WTC11 (cell line): ENCODE data around the gene RIGI. TPM values are rescaled to one million over a fixed set of nuclear protein-coding genes. Genes with fewer than 3 reads are reported as not detected.
A peak's percentile ranks its signal among the peaks of the same experiment; 100 is the strongest.

Experiments used
- ATAC-seq: fragments of 200-7000 bp; cut with Tn5 transposase; 2 replicates; pipeline ENCODE4 v1.10.0; 2021; ENCODE audit warnings: mild to moderate bottlenecking, moderate library complexity
- CTCF ChIA-PET: fragments of 300-600 bp; sonication (Branson Sonifier 250); formaldehyde crosslinking; loops from one replicate; lab custom pipeline; 2021; ENCODE audit warnings: antibody characterized with exemption; lab: Charles Lee
- POLR2A ChIA-PET: fragments of 350-600 bp; sonication (Branson Sonifier 250); formaldehyde crosslinking; loops from one replicate; lab custom pipeline; 2021; ENCODE audit warnings: antibody characterized with exemption; lab: Charles Lee
- DNase-seq: peaks from one replicate; pipeline ENCODE4 v3.0.0; 2021; ENCODE audit warnings: low spot score
- H3K27ac Mint-ChIP-seq: 2 replicates; pipeline ENCODE4 v1.8.0; 2021; ENCODE audit warnings: mixed read lengths
- H3K27me3 Mint-ChIP-seq: 2 replicates; pipeline ENCODE4 v1.8.0; 2021; ENCODE audit warnings: low read depth, mild to moderate bottlenecking, moderate library complexity, mixed read lengths
- H3K36me3 Mint-ChIP-seq: 2 replicates; pipeline ENCODE4 v1.8.0; 2021; ENCODE audit warnings: mixed read lengths
- H3K4me1 Mint-ChIP-seq: 2 replicates; pipeline ENCODE4 v1.8.0; 2022; ENCODE audit warnings: mixed read lengths
- H3K4me3 Mint-ChIP-seq: 2 replicates; pipeline ENCODE4 v1.8.0; 2021; ENCODE audit warnings: mild to moderate bottlenecking, moderate library complexity, mixed read lengths
- H3K9me3 Mint-ChIP-seq: 2 replicates; pipeline ENCODE4 v1.8.0; 2021; ENCODE audit warnings: mixed read lengths
- ATF3 ChIP-seq: sonication (generic); formaldehyde crosslinking; conservative IDR thresholded peaks from 2 replicates; pipeline ENCODE4 v1.8.1; 2022; ENCODE audit warnings: mild to moderate bottlenecking, missing genetic modification reagents
- ATF6 ChIP-seq: sonication (generic); formaldehyde crosslinking; IDR thresholded peaks from 2 replicates; pipeline ENCODE4 v1.8.1; 2023; ENCODE audit warnings: mild to moderate bottlenecking, missing genetic modification reagents
- CREB1 ChIP-seq: sonication (generic); formaldehyde crosslinking; IDR thresholded peaks from 2 replicates; pipeline ENCODE4 v1.8.0; 2023; ENCODE audit warnings: mild to moderate bottlenecking, missing genetic modification reagents
- ERG ChIP-seq: fragments of 250-450 bp; sonication (Bioruptor Pico); IDR thresholded peaks from 2 replicates; pipeline ENCODE4 v1.8.0; 2021; ENCODE audit warnings: mild to moderate bottlenecking
- HMGXB4 ChIP-seq: sonication (generic); formaldehyde crosslinking; IDR thresholded peaks from 2 replicates; pipeline ENCODE4 v1.8.1; 2023; ENCODE audit warnings: mild to moderate bottlenecking, moderate library complexity, missing genetic modification reagents
- JAZF1 ChIP-seq: fragments of 250-450 bp; sonication (Bioruptor Pico); IDR thresholded peaks from 2 replicates; pipeline ENCODE4 v1.9.0; 2021; ENCODE audit warnings: moderate library complexity, mild to moderate bottlenecking, inconsistent platforms
- JUN ChIP-seq: sonication (generic); formaldehyde crosslinking; IDR thresholded peaks from 2 replicates; pipeline ENCODE4 v1.8.0; 2023; ENCODE audit warnings: mild to moderate bottlenecking, missing genetic modification reagents
- MAX ChIP-seq: sonication (generic); formaldehyde crosslinking; IDR thresholded peaks from 2 replicates; pipeline ENCODE4 v1.8.0; 2022; ENCODE audit warnings: mild to moderate bottlenecking, missing genetic modification reagents
- NR3C1 ChIP-seq: sonication (generic); formaldehyde crosslinking; conservative IDR thresholded peaks from 2 replicates; pipeline ENCODE4 v1.8.1; 2023; ENCODE audit warnings: low read depth, mild to moderate bottlenecking, missing genetic modification reagents
- PREB ChIP-seq: sonication (generic); formaldehyde crosslinking; IDR thresholded peaks from 2 replicates; pipeline ENCODE4 v1.8.1; 2022; ENCODE audit warnings: mild to moderate bottlenecking, missing genetic modification reagents, moderate library complexity, borderline replicate concordance
- PRRX2 ChIP-seq: fragments of 250-450 bp; sonication (Bioruptor Pico); IDR thresholded peaks from 2 replicates; pipeline ENCODE4 v1.8.0; 2021; ENCODE audit warnings: mild to moderate bottlenecking
- RELA ChIP-seq: sonication (generic); formaldehyde crosslinking; IDR thresholded peaks from 2 replicates; pipeline ENCODE4 v1.8.1; 2022; ENCODE audit warnings: missing genetic modification reagents, mild to moderate bottlenecking, borderline replicate concordance
- SMAD4 ChIP-seq: sonication (generic); formaldehyde crosslinking; IDR thresholded peaks from 2 replicates; pipeline ENCODE4 v1.8.0; 2022; ENCODE audit warnings: mild to moderate bottlenecking, missing genetic modification reagents
- SOX15 ChIP-seq: fragments of 250-450 bp; sonication (Bioruptor Pico); IDR thresholded peaks from 2 replicates; pipeline ENCODE4 v1.9.0; 2021; ENCODE audit warnings: mild to moderate bottlenecking
- TCF7 ChIP-seq: sonication (generic); formaldehyde crosslinking; IDR thresholded peaks from 2 replicates; pipeline ENCODE4 v1.8.0; 2022; ENCODE audit warnings: mild to moderate bottlenecking, low read depth, missing genetic modification reagents, moderate library complexity
- USF1 ChIP-seq: sonication (generic); formaldehyde crosslinking; IDR thresholded peaks from 2 replicates; pipeline ENCODE4 v1.8.0; 2022; ENCODE audit warnings: mild to moderate bottlenecking, missing genetic modification reagents
- ZMAT4 ChIP-seq: fragments of 250-450 bp; sonication (Bioruptor Pico); IDR thresholded peaks from 2 replicates; pipeline ENCODE4 v1.9.0; 2021; ENCODE audit warnings: mild to moderate bottlenecking
- ZNF138 ChIP-seq: sonication (generic); formaldehyde crosslinking; conservative IDR thresholded peaks from 2 replicates; pipeline ENCODE4 v1.8.1; 2022; ENCODE audit warnings: mild to moderate bottlenecking, moderate library complexity, missing genetic modification reagents
- ZNF219 ChIP-seq: sonication (generic); formaldehyde crosslinking; IDR thresholded peaks from 2 replicates; pipeline ENCODE4 v1.8.0; 2023; ENCODE audit warnings: missing genetic modification reagents, mild to moderate bottlenecking, borderline replicate concordance
- ZNF232 ChIP-seq: sonication (generic); formaldehyde crosslinking; IDR thresholded peaks from 2 replicates; pipeline ENCODE4 v1.8.0; 2022; ENCODE audit warnings: mild to moderate bottlenecking, missing genetic modification reagents
- ZNF416 ChIP-seq: fragments of 250-450 bp; sonication (Bioruptor Pico); IDR thresholded peaks from 2 replicates; pipeline ENCODE4 v1.9.0; 2021; ENCODE audit warnings: mild to moderate bottlenecking, inconsistent platforms
- ZNF425 ChIP-seq: fragments of 250-450 bp; sonication (Bioruptor Pico); conservative IDR thresholded peaks from 2 replicates; pipeline ENCODE4 v1.9.0; 2021; ENCODE audit warnings: mild to moderate bottlenecking
- ZSCAN18 ChIP-seq: fragments of 250-450 bp; sonication (Bioruptor Pico); IDR thresholded peaks from 2 replicates; pipeline ENCODE4 v2.1.2; 2022; ENCODE audit warnings: mild to moderate bottlenecking, moderate library complexity
- total RNA-seq: library from RNA; stranded (reverse); gene quantifications from 3 replicates; pipeline ENCODE4 v1.2.3, GENCODE V29; 2021

RIGI gene
- total RNA-seq, 1 experiment from 2014 or later = 7.5 TPM

GRCh38 chr9:32572900-32573523, 47.0 kb upstream of the RIGI start, which contains the start of gene NDUFB6:
Gene NDUFB6, minus strand, starts transcription at chr9:32573159. Its CDS starts 99 bp downstream, at chr9:32573060.
- Mint-ChIP-seq H3K9me3 (no peaks in the 10 kb centered on the region), H3K4me1 (peaks cover 14% of the 10 kb centered on the region), H3K36me3 (peaks cover 11% of the 10 kb centered on the region), H3K27ac (peak within 1 kb of the TSS; percentile 99), H3K27me3 (no peaks in the 10 kb centered on the region), H3K4me3 (peak within 1 kb of the TSS; percentile 99)
- DNase-seq (peak; percentile 94), ATAC-seq (peak; percentile 89)
- ChIA-PET POLR2A (interaction anchor here (1.1 to 2.8 kb wide), 4 partner anchors 20 to 194 kb away, joined by 5 to 11 read pairs (median 5); partner anchors contain the start of genes ACO1, SMIM27 and TOPORS), CTCF (interaction anchor here (0.8 to 3.8 kb wide), 8 partner anchors 8 to 244 kb away, joined by 3 to 109 read pairs (median 15); partner anchors contain the start of genes ACO1 and RIGI)
- TF ChIP-seq RELA (CRISPR knock-in tag) (no peak), ATF3 (no peak), TCF7 (CRISPR knock-in tag) (no peak), HMGXB4 (CRISPR knock-in tag) (0 out of 2 replicates have a peak, but pooled peaks have one; percentile 38), SMAD4 (CRISPR knock-in tag) (no peak), ZNF416 (CRISPR knock-in tag) (no peak), SOX15 (CRISPR knock-in tag) (no peak), NR3C1 (CRISPR knock-in tag) (no peak; the same call in 1 of the 2 replicates), ZNF232 (CRISPR knock-in tag) (peak; percentile 93; the same call in 1 of the 2 replicates), ERG (no peak), ZMAT4 (CRISPR knock-in tag) (no peak), PREB (CRISPR knock-in tag) (no peak), ZNF425 (CRISPR knock-in tag) (no peak), PRRX2 (no peak), MAX (CRISPR knock-in tag) (peak; percentile 70; the same call in 1 of the 2 replicates), CREB1 (CRISPR knock-in tag) (peak; percentile 88), JAZF1 (CRISPR knock-in tag) (no peak), JUN (CRISPR knock-in tag) (no peak), ZNF138 (CRISPR knock-in tag) (peak; percentile 47; the same call in 1 of the 2 replicates), ATF6 (CRISPR knock-in tag) (no peak), ZNF219 (CRISPR knock-in tag) (no peak), ZSCAN18 (CRISPR knock-in tag) (no peak), USF1 (CRISPR knock-in tag) (peak; percentile 38; the same call in 1 of the 2 replicates)
